CD4-positive, alpha-beta T cell (primary cell): ENCODE data around the gene SAMM50. TPM values are rescaled to one million over a fixed set of nuclear protein-coding genes. Genes with fewer than 3 reads are reported as not detected.

Source experiments
- ATAC-seq: fragments of 200-7000 bp; cut with Tn5 transposase; one replicate; pipeline ENCODE4 v1.10.0; 2022; ENCODE audit warnings: mild to moderate bottlenecking; ENCODE audit not compliant: poor library complexity
- CTCF ChIA-PET: fragments of 350-600 bp; sonication (Branson Sonifier 250); formaldehyde crosslinking; loops from one replicate; lab custom pipeline; 2021; ENCODE audit warnings: antibody characterized with exemption, inconsistent platforms; lab: Charles Lee
- POLR2A ChIA-PET: fragments of 350-600 bp; sonication (Branson Sonifier 250); formaldehyde crosslinking; loops from one replicate; lab custom pipeline; 2021; ENCODE audit warnings: antibody characterized with exemption, inconsistent platforms; lab: Charles Lee
- DNase-seq, 14 experiments: peaks; one replicate each; pipeline ENCODE4 v3.0.0-alpha.2; 2013 to 2020; ENCODE audit warnings: mixed read lengths in 2 of 14
- H3K27ac ChIP-seq, 2 donors: one replicate each; pipeline versions ENCODE4 v1.5.1 to v1.7.0; 2013; ENCODE audit warnings: low read length in 2 of 2, low read depth in 1 of 2, mild to moderate bottlenecking in 1 of 2
- H3K27me3 ChIP-seq, 2 experiments: 1 replicate in 1 of 2; 2 replicates in 1 of 2; pipeline versions ENCODE4 v1.6.1 to v1.7.0; 2013; ENCODE audit warnings: low read length in 2 of 2, control low read depth in 1 of 2, mild to moderate bottlenecking in 1 of 2, moderate library complexity in 1 of 2; ENCODE audit not compliant: insufficient read depth in 2 of 2, control insufficient read depth in 1 of 2
- H3K36me3 ChIP-seq: one replicate; pipeline ENCODE4 v1.6.1; 2013; ENCODE audit warnings: low read length, control low read depth; ENCODE audit not compliant: insufficient read depth
- H3K4me1 ChIP-seq: one replicate; pipeline ENCODE4 v1.6.1; 2013; ENCODE audit warnings: low read length, control low read depth; ENCODE audit not compliant: insufficient read depth
- H3K4me3 ChIP-seq: one replicate; pipeline ENCODE4 v1.5.1; 2013; ENCODE audit warnings: mild to moderate bottlenecking, low read length, moderate library complexity
- H3K9me3 ChIP-seq, 2 experiments: 1 replicate in 1 of 2; 2 replicates in 1 of 2; pipeline versions ENCODE4 v1.6.1 to v1.7.0; 2013; ENCODE audit warnings: low read length in 2 of 2, mild to moderate bottlenecking in 2 of 2, control low read depth in 1 of 2, moderate library complexity in 1 of 2; ENCODE audit not compliant: control insufficient read depth in 1 of 2, insufficient read depth in 1 of 2
- H3K27ac Mint-ChIP-seq: one replicate; pipeline ENCODE4 v1.8.0; 2020; ENCODE audit warnings: mixed read lengths
- H3K27me3 Mint-ChIP-seq: one replicate; pipeline ENCODE4 v1.8.0; 2021; ENCODE audit warnings: mixed read lengths
- H3K36me3 Mint-ChIP-seq: one replicate; pipeline ENCODE4 v1.8.0; 2021; ENCODE audit warnings: low read depth, mixed read lengths
- H3K4me1 Mint-ChIP-seq: one replicate; pipeline ENCODE4 v1.8.0; 2021; ENCODE audit warnings: low read depth, mixed read lengths
- H3K4me3 Mint-ChIP-seq: one replicate; pipeline ENCODE4 v1.8.0; 2020; ENCODE audit warnings: mild to moderate bottlenecking, mixed read lengths
- H3K9me3 Mint-ChIP-seq: one replicate; pipeline ENCODE4 v1.8.0; 2020; ENCODE audit warnings: mixed read lengths
- CTCF ChIP-seq: fragments of 200-600 bp; IDR thresholded peaks from one replicate; pipeline ENCODE4 v1.8.0; 2022; ENCODE audit warnings: antibody characterized with exemption, mild to moderate bottlenecking
- intact Hi-C, 2 experiments: fragments of 100-400 bp; cut with DNase I in 1 of 2; cut with micrococcal nuclease in 1 of 2; formaldehyde crosslinking; loops; one replicate each; pipeline versions ENCODE4 v1.15.1 to v1.9.0; 2023 to 2025; cut with DNase I, micrococcal nuclease
- total RNA-seq, 174 experiments: library from RNA in 2 of 174; stranded (reverse) in 2 of 174; gene quantifications; one replicate each; pipeline ENCODE4 v1.2.3 and lab custom pipeline; 2021 to 2026

SAMM50 gene
- total RNA-seq, 2 experiments from 2014 or later, result 15.2 to 18.0 TPM

GRCh38 chr22:43919106-43919973 is 35.9 kb upstream of the SAMM50 start:
- DNase-seq (no peak), ATAC-seq (no peak)
- Mint-ChIP-seq H3K4me1 (peaks cover 5% of the 10 kb centered on the region), H3K27me3 (peaks cover 54% of the 10 kb centered on the region), H3K4me3 (no peak overlapping the region), H3K9me3 (no peaks in the 10 kb centered on the region), H3K27ac (no peak overlapping the region), H3K36me3 (no peaks in the 10 kb centered on the region)
- Histone ChIP-seq H3K9me3 (peaks cover 0 to 8% of the 10 kb centered on the region in 2 experiments), H3K36me3 (no peaks in the 10 kb centered on the region), H3K4me1 (peaks cover 12% of the 10 kb centered on the region), H3K27ac (no peak overlapping the region), H3K27me3 (peaks cover 12 to 15% of the 10 kb centered on the region in 2 experiments), H3K4me3 (no peak overlapping the region)
- intact Hi-C loops, result no loop called here
- ChIA-PET CTCF (no interaction called here), POLR2A (no interaction called here)
- no peak for TF ChIP-seq CTCF

- H3K27me3 Mint-ChIP-seq, result peaks cover 58% of the 10 kb centered on the region
- intact Hi-C loops, result no loop called here
- POLR2A ChIA-PET, result interaction anchor here (1.3 kb wide), 1 partner anchor 34 kb away, joined by 3 read pairs; the partner anchor contains the start of gene SAMM50
- H3K9me3 Mint-ChIP-seq, result no peaks in the 10 kb centered on the region
- H3K36me3 ChIP-seq, result no peaks in the 10 kb centered on the region
- ATAC-seq (no peak), DNase-seq (no peak)
- H3K27ac Mint-ChIP-seq, result no peak overlapping the region
- H3K4me1 ChIP-seq, result peaks cover 15% of the 10 kb centered on the region
- CTCF ChIA-PET, result no interaction called here
- H3K36me3 Mint-ChIP-seq, result no peaks in the 10 kb centered on the region
- TF ChIP-seq CTCF, result no peak
- peaks cover 5% of the 10 kb centered on the region for H3K4me1 Mint-ChIP-seq
- H3K4me3 Mint-ChIP-seq, result no peak overlapping the region
- H3K27ac ChIP-seq, result no peak overlapping the region
- peaks cover 0 to 10% of the 10 kb centered on the region in 2 experiments for H3K9me3 ChIP-seq
- no peak overlapping the region for H3K4me3 ChIP-seq
- H3K27me3 ChIP-seq, result peaks cover 21 to 22% of the 10 kb centered on the region in 2 experiments
Measured at GRCh38 chr22:43921370-43921769, 33.9 kb upstream of the SAMM50 start.

- no peak overlapping the region for H3K27ac Mint-ChIP-seq
- no peaks in the 10 kb centered on the region for H3K36me3 Mint-ChIP-seq
- no peaks in the 10 kb centered on the region for H3K36me3 ChIP-seq
- ChIA-PET POLR2A (interaction anchor here (1.3 kb wide), 1 partner anchor 33 kb away, joined by 3 read pairs; the partner anchor contains the start of gene SAMM50), CTCF (no interaction called here)
- intact Hi-C loops, result no loop called here
- H3K27me3 ChIP-seq, result peaks cover 21 to 22% of the 10 kb centered on the region in 2 experiments
- peaks cover 54% of the 10 kb centered on the region for H3K27me3 Mint-ChIP-seq
- H3K4me3 ChIP-seq, result no peak overlapping the region
- peaks cover 0 to 10% of the 10 kb centered on the region in 2 experiments for H3K9me3 ChIP-seq
- peaks cover 5% of the 10 kb centered on the region for H3K4me1 Mint-ChIP-seq
- no peak overlapping the region for H3K27ac ChIP-seq
- H3K4me1 ChIP-seq, result peaks cover 15% of the 10 kb centered on the region
- H3K9me3 Mint-ChIP-seq, result no peaks in the 10 kb centered on the region
- DNase-seq, result no peak
- no peak for TF ChIP-seq CTCF
- no peak for ATAC-seq
- H3K4me3 Mint-ChIP-seq, result peak overlapping the region; percentile 7
Measured at GRCh38 chr22:43922123-43922522, 33.1 kb upstream of the SAMM50 start.
